Panc1 (cell line): Measurements from ENCODE around the gene UBE2K. TPM values are rescaled to one million over a fixed set of nuclear protein-coding genes. Genes with fewer than 3 reads are reported as not detected.

Source experiments
- ATAC-seq: fragments of 200-7000 bp; cut with Tn5 transposase; 2 replicates; pipeline ENCODE4 v1.9.1; 2020; ENCODE audit warnings: mild to moderate bottlenecking, moderate library complexity
- BruUV-seq: library from RNA; stranded (reverse); fragments of 400-500 nt; replicated peaks from 2 replicates; lab custom pipeline; 2021; lab: Mats Ljungman, UMichigan
- CTCF ChIA-PET: fragments of 300-600 bp; sonication (Branson Sonifier 250); formaldehyde crosslinking; loops from one replicate; lab custom pipeline; 2022; ENCODE audit warnings: antibody characterized with exemption; lab: Charles Lee
- POLR2A ChIA-PET: fragments of 300-600 bp; sonication (Branson Sonifier 250); formaldehyde crosslinking; loops from one replicate; lab custom pipeline; 2022; ENCODE audit warnings: antibody characterized with exemption; lab: Charles Lee
- DNase-seq: peaks from one replicate; pipeline ENCODE4 v3.0.0-alpha.2; 2010; ENCODE audit warnings: low read depth, low spot score
- H3K27ac ChIP-seq: 2 replicates; pipeline ENCODE4 v1.5.1; 2011; ENCODE audit warnings: mild to moderate bottlenecking, low read length, inconsistent platforms
- H3K27me3 ChIP-seq: fragments of 200-500 bp; sonication (Bioruptor generic); 2 replicates; pipeline ENCODE4 v1.6.0; 2014; ENCODE audit warnings: low read length, inconsistent platforms; ENCODE audit not compliant: control insufficient read depth, insufficient read depth
- H3K36me3 ChIP-seq: fragments of 200-500 bp; sonication (Bioruptor generic); 2 replicates; pipeline ENCODE4 v1.5.1; 2014; ENCODE audit warnings: inconsistent platforms, mild to moderate bottlenecking, low read length, moderate library complexity; ENCODE audit not compliant: control insufficient read depth, insufficient read depth
- H3K4me1 ChIP-seq: 2 replicates; pipeline ENCODE4 v1.5.1; 2011; ENCODE audit warnings: inconsistent platforms, mild to moderate bottlenecking, low read length, moderate library complexity; ENCODE audit not compliant: control insufficient read depth, insufficient read depth
- H3K4me3 ChIP-seq, 2 experiments: 2 replicates each; pipeline ENCODE4 v1.5.1; 2011 to 2012; ENCODE audit warnings: low read depth in 2 of 2, low read length in 2 of 2, mild to moderate bottlenecking in 2 of 2, inconsistent platforms in 1 of 2, moderate library complexity in 1 of 2
- H3K9me3 ChIP-seq: fragments of 200-500 bp; sonication (Bioruptor generic); 2 replicates; pipeline ENCODE4 v1.5.1; 2014; ENCODE audit warnings: low read depth, mild to moderate bottlenecking, inconsistent platforms, low read length, moderate library complexity; ENCODE audit not compliant: control insufficient read depth, insufficient read depth
- CTCF ChIP-seq: fragments of 450-650 bp; IDR thresholded peaks from 2 replicates; pipeline ENCODE4 v1.5.1; 2017; ENCODE audit warnings: mild to moderate bottlenecking
- POLR2AphosphoS5 ChIP-seq: IDR thresholded peaks from 2 replicates; pipeline ENCODE4 v1.6.1; 2012; ENCODE audit warnings: mild to moderate bottlenecking, low read depth, low read length, moderate library complexity
- REST ChIP-seq, 2 experiments: IDR thresholded peaks; 2 replicates each; pipeline ENCODE4 v1.6.1; 2011 to 2012; ENCODE audit warnings: low read depth in 2 of 2, control low read depth in 1 of 2, low read length in 1 of 2, mild to moderate bottlenecking in 1 of 2, moderate library complexity in 1 of 2; ENCODE audit not compliant: insufficient read depth in 1 of 2
- SIN3A ChIP-seq: IDR thresholded peaks from 2 replicates; pipeline ENCODE4 v1.6.1; 2012; ENCODE audit warnings: low read depth, mild to moderate bottlenecking, low read length, moderate library complexity, borderline replicate concordance; ENCODE audit not compliant: insufficient read depth
- TCF7L2 ChIP-seq: IDR thresholded peaks from 2 replicates; pipeline ENCODE4 v1.6.1; 2011; ENCODE audit warnings: mild to moderate bottlenecking, low read depth, low read length, inconsistent platforms
- in situ Hi-C: cut with HindIII; loops from 2 replicates; pipeline ENCODE4 v1.10.0; 2016; ENCODE audit warnings: low sequenced_read_pairs, low pct_unique_long_range_greater_than_20kb
- intact Hi-C: fragments of 100-400 bp; cut with micrococcal nuclease; formaldehyde crosslinking; loops from one replicate; pipeline ENCODE4 v1.10.0; 2022; ENCODE audit not compliant: unreplicated experiment
- total RNA-seq: library from RNA; stranded (reverse); gene quantifications from one replicate; pipeline ENCODE4 v1.2.1, GENCODE V29; 2021; ENCODE audit not compliant: unreplicated experiment

Gene UBE2K
- total RNA-seq, 1 experiment from 2014 or later = 84.1 TPM

DNA sequence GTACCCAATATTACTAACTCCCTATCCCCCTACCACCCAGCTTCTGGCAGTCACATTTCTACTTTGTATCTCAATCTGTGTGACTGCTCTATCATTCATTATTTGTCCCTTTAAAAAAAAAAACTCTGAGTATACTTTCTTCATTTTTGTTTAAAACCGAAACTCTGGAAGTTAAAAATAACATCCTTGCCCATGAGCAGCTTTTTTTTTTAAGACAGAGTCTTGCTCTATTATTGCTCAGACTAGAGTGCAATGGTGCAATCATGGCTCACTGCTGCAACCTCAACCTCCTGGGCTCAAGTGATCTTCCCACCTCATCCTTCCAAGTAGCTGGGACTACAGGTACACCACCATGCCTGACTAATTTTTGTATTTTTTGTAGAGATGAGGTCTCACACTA is 15.8 kb downstream of the UBE2K start:
- TF ChIP-seq SIN3A (no peak), CTCF (no peak), POLR2AphosphoS5 (no peak), TCF7L2 (no peak), REST (IDR thresholded peaks at IDR 0.05; ENCODE audit: insufficient read depth in 1 of 2, low read depth in 2 of 2, low read length in 1 of 2) (no peak)
- ATAC-seq (no peak), DNase-seq (no peak)
- Histone ChIP-seq H3K27me3 (no peaks in the 10 kb centered on the region), H3K36me3 (no peaks in the 10 kb centered on the region), H3K27ac (no peak overlapping the region), H3K9me3 (no peaks in the 10 kb centered on the region), H3K4me3 (no peak overlapping the region), H3K4me1 (peaks cover 14% of the 10 kb centered on the region)
- ChIA-PET POLR2A (interaction anchor here (0.7 kb wide), 1 partner anchor 9 kb away, joined by 6 read pairs; no protein-coding TSS in a partner anchor), CTCF (no interaction called here)
- BruUV-seq = TSS peak; percentile 14
- in situ Hi-C loops (no loop called here), intact Hi-C loops (no loop called here)

- intact Hi-C loops = no loop called here
- ATAC-seq = no peak
- no peak overlapping the region for H3K27ac ChIP-seq
- in situ Hi-C loops = no loop called here
- no peak for TF ChIP-seq POLR2AphosphoS5
- CTCF ChIA-PET = no interaction called here
- BruUV-seq = no TSS peak
- DNase-seq = no peak
- no peaks in the 10 kb centered on the region for H3K27me3 ChIP-seq
- POLR2A ChIA-PET = interaction anchor here (0.7 kb wide), 1 partner anchor 9 kb away, joined by 6 read pairs; no protein-coding TSS in a partner anchor
- H3K36me3 ChIP-seq = no peaks in the 10 kb centered on the region
- no peaks in the 10 kb centered on the region for H3K9me3 ChIP-seq
- peaks cover 11% of the 10 kb centered on the region for H3K4me1 ChIP-seq
- no peak overlapping the region for H3K4me3 ChIP-seq
Observed at GRCh38 chr4:39714166-39714565, 16.2 kb downstream of the UBE2K start.

DNA sequence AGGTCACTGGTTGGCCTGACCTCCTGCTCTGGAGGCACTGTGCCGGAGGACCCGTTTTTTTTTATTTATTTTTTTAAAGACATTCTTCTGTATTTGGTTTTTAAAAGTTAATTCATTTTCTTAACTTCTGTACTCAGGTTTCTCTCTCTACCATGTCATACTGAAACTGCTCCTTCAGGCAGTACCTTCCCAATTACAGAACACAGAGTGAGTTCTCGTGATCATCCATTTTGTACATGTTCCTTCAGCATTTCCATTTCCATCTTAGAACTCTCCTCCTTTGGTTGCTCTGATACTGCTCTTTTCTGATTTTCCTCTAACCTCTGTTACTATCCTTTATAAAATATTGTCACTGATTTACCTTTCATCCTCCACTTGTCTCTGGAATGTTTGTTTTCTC is 17.9 kb downstream of the UBE2K start:
- Histone ChIP-seq H3K27ac (no peak overlapping the region), H3K9me3 (no peaks in the 10 kb centered on the region), H3K4me3 (no peak overlapping the region), H3K4me1 (peaks cover 7% of the 10 kb centered on the region; the same call in 1 of the 2 replicates), H3K27me3 (no peaks in the 10 kb centered on the region), H3K36me3 (no peaks in the 10 kb centered on the region)
- DNase-seq (no peak), ATAC-seq (no peak)
- ChIA-PET POLR2A (no interaction called here), CTCF (no interaction called here)
- TF ChIP-seq TCF7L2 (no peak), SIN3A (no peak), CTCF (no peak), POLR2AphosphoS5 (no peak), REST (IDR thresholded peaks at IDR 0.05; ENCODE audit: insufficient read depth in 1 of 2, low read depth in 2 of 2, low read length in 1 of 2) (no peak)
- in situ Hi-C loops = no loop called here
- BruUV-seq = TSS peak; percentile 36
- intact Hi-C loops = no loop called here
